KMS-11 (cell line): ENCODE measurements around the gene HSPA4L.

Source experiments
- H2AFZ ChIP-seq: fragments of 200-600 bp; sonication (generic); 2 replicates; pipeline ENCODE4 v1.6.1; 2016; ENCODE audit warnings: antibody characterized with exemption, mixed run types, low read depth
- H3K27ac ChIP-seq: fragments of 200-600 bp; sonication (generic); 2 replicates; pipeline ENCODE4 v1.6.1; 2016; ENCODE audit warnings: mild to moderate bottlenecking, mixed run types
- H3K27me3 ChIP-seq: fragments of 200-600 bp; sonication (generic); 2 replicates; pipeline ENCODE4 v1.6.1; 2017; ENCODE audit warnings: mild to moderate bottlenecking, low read depth, mixed run types, moderate library complexity; ENCODE audit not compliant: insufficient read depth
- H3K36me3 ChIP-seq: fragments of 200-600 bp; sonication (generic); 2 replicates; pipeline ENCODE4 v1.6.1; 2017; ENCODE audit warnings: mild to moderate bottlenecking, mixed run types; ENCODE audit not compliant: insufficient read depth
- H3K4me1 ChIP-seq: fragments of 200-600 bp; sonication (generic); 2 replicates; pipeline ENCODE4 v1.6.1; 2016; ENCODE audit warnings: mild to moderate bottlenecking, low read depth, mixed run types; ENCODE audit not compliant: poor library complexity, severe bottlenecking
- H3K4me2 ChIP-seq: fragments of 200-600 bp; sonication (generic); 2 replicates; pipeline ENCODE4 v1.7.0; 2016; ENCODE audit warnings: mild to moderate bottlenecking, mixed run types
- H3K4me3 ChIP-seq: fragments of 200-600 bp; sonication (generic); IDR thresholded peaks from 2 replicates; pipeline ENCODE4 v1.6.1; 2017; ENCODE audit warnings: low read depth, low read length, mixed read lengths; ENCODE audit not compliant: insufficient read depth
- H3K79me2 ChIP-seq: fragments of 200-600 bp; sonication (generic); 2 replicates; pipeline ENCODE4 v1.6.1; 2016; ENCODE audit warnings: low read depth, mixed run types; ENCODE audit not compliant: insufficient read depth
- H3K9ac ChIP-seq: fragments of 200-600 bp; sonication (generic); 2 replicates; pipeline ENCODE4 v1.6.1; 2016; ENCODE audit warnings: mild to moderate bottlenecking, mixed run types
- H4K20me1 ChIP-seq: fragments of 200-600 bp; sonication (generic); 2 replicates; pipeline ENCODE4 v1.6.1; 2016; ENCODE audit warnings: mild to moderate bottlenecking, mixed run types; ENCODE audit not compliant: insufficient read depth
- TF ChIP-seq, protein P1 (sequence below): fragments of 200-600 bp; sonication (generic); conservative IDR thresholded peaks from 2 replicates; pipeline ENCODE4 v1.6.1; 2017; ENCODE audit warnings: low read depth, mild to moderate bottlenecking, antibody characterized with exemption, low read length, moderate library complexity, mixed read lengths

Gene HSPA4L

DNA sequence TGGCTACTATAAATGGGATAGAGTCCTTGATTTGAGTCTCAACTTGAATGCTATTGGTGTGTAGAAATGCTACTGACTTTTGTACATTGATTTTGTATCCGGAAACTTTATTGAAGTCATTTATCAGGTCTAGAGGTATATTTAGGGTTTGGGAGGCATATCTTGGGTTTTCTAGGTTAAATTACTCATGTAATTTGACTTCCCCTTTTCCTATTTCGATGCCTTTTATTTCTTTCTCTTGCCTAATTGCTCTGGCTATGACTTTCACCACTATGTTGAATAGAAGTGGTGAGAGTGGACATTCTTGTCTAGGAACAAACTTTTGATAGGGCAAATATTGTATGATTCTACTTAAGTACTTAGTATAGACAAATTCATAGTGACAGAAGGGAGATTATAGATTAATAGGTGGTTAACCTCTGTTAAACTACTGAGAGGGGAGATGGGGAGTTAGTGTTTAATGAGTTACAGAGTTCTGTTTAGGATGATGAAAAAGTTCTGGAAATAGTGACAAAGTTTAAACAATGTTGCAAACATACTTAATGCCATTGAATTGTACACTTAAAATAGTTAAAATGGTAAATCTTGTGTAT lies 22.8 kb upstream of the HSPA4L start:
- no peaks in the 10 kb centered on the region for H3K79me2 ChIP-seq
- H3K27ac ChIP-seq: no peak overlapping the region
- H2AFZ ChIP-seq: no peak overlapping the region

DNA sequence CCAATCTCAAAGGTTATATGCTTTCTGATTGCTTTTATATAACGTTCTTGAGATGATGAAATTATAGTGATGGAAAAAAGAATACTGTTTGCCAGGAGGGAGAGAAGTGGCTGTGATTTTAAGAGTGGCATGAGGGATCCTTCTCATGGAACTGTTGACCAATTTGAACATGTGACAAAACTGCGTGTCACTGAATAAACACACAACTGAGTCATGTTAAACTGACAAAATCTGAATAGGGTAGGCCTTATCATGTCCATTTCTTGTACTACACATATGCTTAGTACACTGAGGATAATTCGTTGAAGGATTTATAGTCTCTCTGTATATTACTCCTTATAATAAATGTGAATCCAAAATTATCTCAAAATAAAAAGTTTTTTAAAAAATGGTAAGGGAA lies 22.2 kb upstream of the HSPA4L start:
- no peak overlapping the region for H3K4me2 ChIP-seq
- no peak overlapping the region for H3K27ac ChIP-seq
- H3K36me3 ChIP-seq: no peaks in the 10 kb centered on the region
- H4K20me1 ChIP-seq: no peaks in the 10 kb centered on the region
- H3K79me2 ChIP-seq: no peaks in the 10 kb centered on the region
- TF ChIP-seq, protein P1, sequence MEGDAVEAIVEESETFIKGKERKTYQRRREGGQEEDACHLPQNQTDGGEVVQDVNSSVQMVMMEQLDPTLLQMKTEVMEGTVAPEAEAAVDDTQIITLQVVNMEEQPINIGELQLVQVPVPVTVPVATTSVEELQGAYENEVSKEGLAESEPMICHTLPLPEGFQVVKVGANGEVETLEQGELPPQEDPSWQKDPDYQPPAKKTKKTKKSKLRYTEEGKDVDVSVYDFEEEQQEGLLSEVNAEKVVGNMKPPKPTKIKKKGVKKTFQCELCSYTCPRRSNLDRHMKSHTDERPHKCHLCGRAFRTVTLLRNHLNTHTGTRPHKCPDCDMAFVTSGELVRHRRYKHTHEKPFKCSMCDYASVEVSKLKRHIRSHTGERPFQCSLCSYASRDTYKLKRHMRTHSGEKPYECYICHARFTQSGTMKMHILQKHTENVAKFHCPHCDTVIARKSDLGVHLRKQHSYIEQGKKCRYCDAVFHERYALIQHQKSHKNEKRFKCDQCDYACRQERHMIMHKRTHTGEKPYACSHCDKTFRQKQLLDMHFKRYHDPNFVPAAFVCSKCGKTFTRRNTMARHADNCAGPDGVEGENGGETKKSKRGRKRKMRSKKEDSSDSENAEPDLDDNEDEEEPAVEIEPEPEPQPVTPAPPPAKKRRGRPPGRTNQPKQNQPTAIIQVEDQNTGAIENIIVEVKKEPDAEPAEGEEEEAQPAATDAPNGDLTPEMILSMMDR: no peak
- H3K4me1 ChIP-seq: no peaks in the 10 kb centered on the region
- H3K27me3 ChIP-seq: no peaks in the 10 kb centered on the region
- H2AFZ ChIP-seq: no peak overlapping the region
- H3K4me3 ChIP-seq: no peak overlapping the region
- H3K9ac ChIP-seq: no peak overlapping the region

More for the DNA sequence above, 22.8 kb upstream of the HSPA4L start:
- Histone ChIP-seq H3K4me2 (no peak overlapping the region), H3K9ac (no peak overlapping the region), H3K4me1 (peaks cover 5% of the 10 kb centered on the region), H4K20me1 (no peaks in the 10 kb centered on the region), H3K27me3 (no peaks in the 10 kb centered on the region), H3K4me3 (no peak overlapping the region), H3K36me3 (no peaks in the 10 kb centered on the region)
- TF ChIP-seq, protein P1: no peak

DNA sequence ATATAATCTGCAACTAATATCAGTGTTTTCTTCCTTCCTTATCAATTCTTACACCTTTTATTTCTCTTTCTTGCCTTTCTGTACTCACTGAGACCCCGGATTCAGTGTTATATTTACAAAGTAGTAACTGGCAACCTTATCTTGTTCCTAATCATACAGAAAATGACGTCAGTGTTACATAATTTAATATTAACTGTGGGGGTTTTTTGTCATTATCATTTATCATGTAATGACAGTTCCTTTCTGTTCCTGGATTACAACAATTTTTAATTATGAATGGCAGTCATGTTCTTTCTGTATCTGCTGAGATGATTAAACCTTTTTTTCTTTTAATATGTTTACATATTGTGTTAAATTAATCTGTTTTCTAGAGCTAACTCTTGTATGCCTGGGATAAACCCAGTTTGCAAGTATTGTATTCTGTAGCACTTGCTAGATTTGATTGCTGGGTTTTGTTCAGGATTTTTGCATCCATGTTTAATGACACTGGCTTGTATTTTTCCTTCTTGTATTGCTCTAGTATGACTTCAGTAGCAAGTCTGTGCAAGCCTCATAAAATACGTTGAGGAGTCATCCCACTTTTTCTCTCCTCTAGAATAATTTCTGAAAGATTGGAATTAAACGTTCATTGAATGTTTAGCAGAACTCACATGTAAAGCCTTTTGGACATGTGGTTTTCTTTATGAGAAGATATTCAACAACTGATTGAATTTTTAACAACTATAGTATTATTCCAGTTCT lies 10.4 kb upstream of the HSPA4L start:
- TF ChIP-seq, protein P1: no peak
- H2AFZ ChIP-seq: no peak overlapping the region
- H3K4me2 ChIP-seq: no peak overlapping the region
- no peak overlapping the region for H3K4me3 ChIP-seq
- no peaks in the 10 kb centered on the region for H3K36me3 ChIP-seq
- H3K9ac ChIP-seq: no peak overlapping the region
- no peaks in the 10 kb centered on the region for H4K20me1 ChIP-seq
- no peaks in the 10 kb centered on the region for H3K27me3 ChIP-seq
- H3K4me1 ChIP-seq: peaks cover 29% of the 10 kb centered on the region
- H3K27ac ChIP-seq: no peak overlapping the region
- H3K79me2 ChIP-seq: no peaks in the 10 kb centered on the region

DNA sequence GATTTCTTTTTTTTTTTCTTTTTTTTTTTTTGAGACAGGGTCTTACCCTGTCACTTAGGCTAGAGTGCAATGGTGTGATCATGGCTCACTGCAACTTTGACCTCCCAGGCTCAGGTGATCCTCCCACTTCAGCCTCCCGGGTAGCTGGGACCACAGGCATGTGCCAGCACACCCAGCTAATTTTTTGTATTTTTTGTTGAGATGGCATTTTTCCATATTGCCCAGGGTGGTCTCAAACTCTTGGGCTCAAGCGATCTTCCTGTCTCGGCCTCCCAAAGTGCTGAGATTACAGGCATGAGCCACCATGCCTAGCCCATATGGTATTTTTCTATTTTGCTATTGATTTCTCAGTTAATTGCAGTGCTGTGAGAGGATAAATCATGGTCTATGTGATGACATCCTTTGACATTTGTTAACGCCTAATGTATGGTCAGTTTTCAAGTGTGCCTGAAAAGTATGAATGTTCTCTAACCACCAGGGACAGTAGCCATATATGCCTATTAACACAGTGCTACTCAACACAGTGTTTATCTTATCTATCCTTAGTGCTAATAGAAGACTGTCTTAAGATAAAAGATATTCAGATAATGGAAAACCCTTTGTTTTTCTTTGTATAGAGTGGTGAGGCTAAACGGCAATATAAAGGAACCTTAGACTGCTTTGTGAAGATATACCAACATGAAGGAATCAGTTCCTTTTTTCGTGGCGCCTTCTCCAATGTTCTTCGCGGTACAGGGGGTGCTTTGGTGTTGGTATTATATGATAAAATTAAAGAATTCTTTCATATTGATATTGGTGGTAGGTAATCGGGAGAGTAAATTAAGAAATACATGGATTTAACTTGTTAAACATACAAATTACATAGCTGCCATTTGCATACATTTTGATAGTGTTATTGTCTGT lies 9.1 kb upstream of the HSPA4L start:
- Histone ChIP-seq H3K27ac (no peak overlapping the region), H3K4me3 (no peak overlapping the region), H3K79me2 (no peaks in the 10 kb centered on the region), H3K4me2 (no peak overlapping the region), H3K4me1 (peaks cover 42% of the 10 kb centered on the region), H3K9ac (no peak overlapping the region), H3K36me3 (no peaks in the 10 kb centered on the region), H2AFZ (no peak overlapping the region), H4K20me1 (no peaks in the 10 kb centered on the region), H3K27me3 (no peaks in the 10 kb centered on the region)
- TF ChIP-seq, protein P1: no peak
